ENCODE results near the gene ARHGAP30.

Gene ARHGAP30

DNA sequence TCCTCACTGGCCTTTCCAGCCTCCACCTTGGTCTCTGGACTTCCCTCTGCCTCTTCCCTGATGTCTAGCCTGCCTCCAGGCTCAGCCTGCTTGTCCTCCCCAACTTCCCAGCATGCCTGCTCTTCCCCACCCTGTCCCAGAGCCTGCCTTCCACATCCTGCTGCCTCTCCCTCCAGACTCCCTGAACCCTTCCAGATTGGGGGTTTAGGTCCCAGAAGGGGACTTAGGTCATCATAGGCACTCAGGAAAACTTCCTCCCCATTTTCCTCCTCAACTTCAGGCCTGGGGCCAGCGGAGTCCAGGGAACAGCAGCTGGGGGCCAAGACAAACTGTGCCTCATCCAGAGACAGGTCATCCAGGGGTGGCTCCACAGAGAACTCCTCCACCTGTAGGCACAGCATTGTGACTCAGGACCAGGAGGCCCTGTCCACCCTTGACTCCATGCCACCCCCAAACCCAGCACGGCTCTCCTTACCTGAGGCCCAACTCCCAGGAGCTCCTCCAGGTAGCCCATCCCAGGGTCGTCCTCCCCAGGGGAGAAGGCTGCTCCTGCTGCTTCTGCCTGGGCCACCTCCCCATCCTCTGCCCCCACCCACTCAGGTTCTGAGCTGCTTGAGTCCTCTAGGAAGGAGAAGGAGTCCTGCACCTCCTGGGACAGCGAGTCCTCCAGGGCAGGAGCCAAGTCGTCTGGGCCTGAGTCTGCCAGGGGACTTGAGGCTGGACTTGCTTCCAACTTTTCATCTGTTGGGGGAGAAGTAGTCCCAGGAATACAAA is 20.6 kb downstream of the ARHGAP30 start:
- no peak overlapping the region for H3K27ac ChIP-seq (ENCODE audit: low read depth, low read length, poor library complexity, severe bottlenecking)

DNA sequence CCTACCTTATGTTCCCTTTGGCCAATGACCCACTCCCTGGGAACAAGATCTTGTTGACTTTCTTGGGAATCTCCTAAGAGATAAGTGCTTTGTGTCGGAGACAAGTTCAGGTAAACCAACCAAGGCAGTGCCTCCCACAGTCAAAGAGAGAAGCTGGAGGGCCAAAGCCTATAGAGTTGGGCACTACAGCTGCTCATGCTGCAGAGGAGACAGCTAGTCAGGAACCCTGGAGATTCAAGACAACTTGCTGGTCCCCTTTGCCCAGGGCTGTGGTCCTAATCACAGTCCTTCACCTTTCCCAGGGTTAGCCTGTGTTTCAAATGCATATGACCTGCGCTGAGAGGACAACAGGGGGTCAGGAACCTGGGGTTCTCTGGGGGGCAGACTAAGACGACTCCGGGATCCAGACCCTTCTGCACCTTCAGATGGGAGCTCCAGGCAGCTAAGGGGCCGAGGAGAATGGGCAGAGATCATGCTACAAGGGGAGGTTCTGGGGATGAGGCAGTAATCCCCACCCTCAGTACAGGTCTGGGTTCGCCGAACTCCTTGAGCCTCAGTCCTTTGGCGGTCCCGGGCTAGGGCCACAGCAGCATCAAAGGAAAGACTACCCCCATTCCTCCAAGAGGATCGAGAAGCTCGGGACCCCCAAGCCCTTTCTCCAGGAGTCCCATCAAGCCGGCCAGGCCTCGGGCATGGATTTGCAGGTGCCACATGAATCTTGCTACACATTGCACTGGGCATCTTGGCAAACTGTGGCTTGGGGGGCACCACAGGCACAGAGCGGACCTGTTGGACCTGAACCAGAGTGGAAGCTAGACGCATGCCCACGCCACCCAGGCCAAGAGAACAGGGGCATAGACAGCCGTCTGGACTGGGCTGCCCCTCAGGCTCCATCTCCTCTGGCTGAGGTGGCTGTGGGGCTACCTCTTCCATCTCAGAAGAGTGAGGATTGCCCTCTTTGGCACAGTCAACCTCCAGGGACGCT is 22.0 kb downstream of the ARHGAP30 start:
- H3K9me3 ChIP-seq (ENCODE audit: low read length): no peaks in the 10 kb centered on the region
- H3K27ac ChIP-seq (ENCODE audit: low read depth, low read length, poor library complexity, severe bottlenecking): peak overlapping the region; percentile 96
- H3K4me3 ChIP-seq (ENCODE audit: low read depth, low read length, poor library complexity, severe bottlenecking): no peak overlapping the region
- no peak overlapping the region for H2AFZ ChIP-seq (ENCODE audit: low read length)
- H3K4me1 ChIP-seq (ENCODE audit: insufficient read depth, low read length, severe bottlenecking): peaks cover 33% of the 10 kb centered on the region
- H3F3A ChIP-seq (ENCODE audit: insufficient read depth, low read length): peaks cover 4% of the 10 kb centered on the region; the same call in 1 of the 2 replicates
- peaks cover 7% of the 10 kb centered on the region for H3K79me2 ChIP-seq (ENCODE audit: insufficient read depth, low read length)
- no peaks in the 10 kb centered on the region for H4K20me1 ChIP-seq (ENCODE audit: insufficient read depth, low read length)
- peak overlapping the region; percentile 94; the same call in 1 of the 2 replicates for H3K9ac ChIP-seq (ENCODE audit: low read length)
- H3K9me2 ChIP-seq (ENCODE audit: low read depth, low read length): no peaks in the 10 kb centered on the region
- H3K27me3 ChIP-seq (ENCODE audit: insufficient read depth, low read length): no peaks in the 10 kb centered on the region
- peaks cover 70% of the 10 kb centered on the region for H3K36me3 ChIP-seq (ENCODE audit: insufficient read depth, low read length)
- TF ChIP-seq EZH2 (IDR thresholded peaks at IDR 0.05; ENCODE audit: borderline replicate concordance, low read length): no peak
- TF ChIP-seq, protein P1, sequence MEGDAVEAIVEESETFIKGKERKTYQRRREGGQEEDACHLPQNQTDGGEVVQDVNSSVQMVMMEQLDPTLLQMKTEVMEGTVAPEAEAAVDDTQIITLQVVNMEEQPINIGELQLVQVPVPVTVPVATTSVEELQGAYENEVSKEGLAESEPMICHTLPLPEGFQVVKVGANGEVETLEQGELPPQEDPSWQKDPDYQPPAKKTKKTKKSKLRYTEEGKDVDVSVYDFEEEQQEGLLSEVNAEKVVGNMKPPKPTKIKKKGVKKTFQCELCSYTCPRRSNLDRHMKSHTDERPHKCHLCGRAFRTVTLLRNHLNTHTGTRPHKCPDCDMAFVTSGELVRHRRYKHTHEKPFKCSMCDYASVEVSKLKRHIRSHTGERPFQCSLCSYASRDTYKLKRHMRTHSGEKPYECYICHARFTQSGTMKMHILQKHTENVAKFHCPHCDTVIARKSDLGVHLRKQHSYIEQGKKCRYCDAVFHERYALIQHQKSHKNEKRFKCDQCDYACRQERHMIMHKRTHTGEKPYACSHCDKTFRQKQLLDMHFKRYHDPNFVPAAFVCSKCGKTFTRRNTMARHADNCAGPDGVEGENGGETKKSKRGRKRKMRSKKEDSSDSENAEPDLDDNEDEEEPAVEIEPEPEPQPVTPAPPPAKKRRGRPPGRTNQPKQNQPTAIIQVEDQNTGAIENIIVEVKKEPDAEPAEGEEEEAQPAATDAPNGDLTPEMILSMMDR (IDR thresholded peaks at IDR 0.05; ENCODE audit: low read length): no peak
- H3K4me2 ChIP-seq (ENCODE audit: low read length): peak overlapping the region; percentile 94; the same call in 1 of the 2 replicates

More for the DNA sequence above, 20.6 kb downstream of the ARHGAP30 start:
- Histone ChIP-seq H3K9ac (ENCODE audit: low read length) (no peak overlapping the region), H3K9me2 (ENCODE audit: low read depth, low read length) (no peaks in the 10 kb centered on the region), H2AFZ (ENCODE audit: low read length) (no peak overlapping the region), H3K4me1 (ENCODE audit: insufficient read depth, low read length, severe bottlenecking) (peaks cover 22% of the 10 kb centered on the region), H3F3A (ENCODE audit: insufficient read depth, low read length) (peaks cover 4% of the 10 kb centered on the region; the same call in 1 of the 2 replicates), H3K9me3 (ENCODE audit: low read length) (no peaks in the 10 kb centered on the region), H3K4me2 (ENCODE audit: low read length) (no peak overlapping the region), H3K4me3 (ENCODE audit: low read depth, low read length, poor library complexity, severe bottlenecking) (no peak overlapping the region), H3K36me3 (ENCODE audit: insufficient read depth, low read length) (peaks cover 78% of the 10 kb centered on the region), H3K79me2 (ENCODE audit: insufficient read depth, low read length) (peaks cover 6% of the 10 kb centered on the region), H3K27me3 (ENCODE audit: insufficient read depth, low read length) (no peaks in the 10 kb centered on the region), H4K20me1 (ENCODE audit: insufficient read depth, low read length) (no peaks in the 10 kb centered on the region)
- TF ChIP-seq, protein P1 (IDR thresholded peaks at IDR 0.05; ENCODE audit: low read length): no peak

DNA sequence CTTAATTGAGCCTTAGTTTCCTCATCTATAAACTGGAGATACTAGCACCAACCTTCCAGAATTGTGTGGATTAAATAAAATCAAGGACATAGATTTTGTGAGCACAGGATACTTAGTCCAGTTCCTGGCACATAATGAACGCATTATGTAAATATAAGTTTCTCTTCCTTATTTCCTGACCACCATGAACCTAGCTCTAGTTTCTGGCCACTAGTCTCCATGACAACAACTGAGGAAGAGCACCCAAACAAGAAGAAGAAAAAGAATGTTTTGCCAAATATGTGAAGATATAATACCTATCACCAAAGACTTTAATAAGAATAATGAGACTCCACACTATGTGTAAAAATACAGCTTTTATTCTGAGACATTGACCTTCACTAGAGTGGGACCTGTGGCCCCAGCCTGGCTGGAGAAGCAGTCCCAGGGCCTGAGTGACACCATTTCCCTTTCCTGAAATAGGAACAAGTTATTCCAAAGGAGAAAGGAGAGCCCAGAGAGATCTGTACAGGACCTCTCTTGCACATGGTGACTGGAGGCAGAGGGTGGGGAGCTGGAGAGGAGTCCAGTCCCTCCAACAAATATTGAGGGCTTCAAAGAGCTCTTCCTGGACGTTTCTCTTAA is 23.0 kb downstream of the ARHGAP30 start:
- Histone ChIP-seq H3K9ac (ENCODE audit: low read length) (peak overlapping the region; percentile 94), H3F3A (ENCODE audit: insufficient read depth, low read length) (peaks cover 4% of the 10 kb centered on the region; the same call in 1 of the 2 replicates), H3K4me2 (ENCODE audit: low read length) (peak overlapping the region; percentile 94), H2AFZ (ENCODE audit: low read length) (no peak overlapping the region), H3K9me2 (ENCODE audit: low read depth, low read length) (no peaks in the 10 kb centered on the region), H4K20me1 (ENCODE audit: insufficient read depth, low read length) (no peaks in the 10 kb centered on the region), H3K27ac (ENCODE audit: low read depth, low read length, poor library complexity, severe bottlenecking) (peak overlapping the region; percentile 96), H3K79me2 (ENCODE audit: insufficient read depth, low read length) (peaks cover 7% of the 10 kb centered on the region), H3K9me3 (ENCODE audit: low read length) (no peaks in the 10 kb centered on the region), H3K36me3 (ENCODE audit: insufficient read depth, low read length) (peaks cover 71% of the 10 kb centered on the region), H3K27me3 (ENCODE audit: insufficient read depth, low read length) (no peaks in the 10 kb centered on the region), H3K4me1 (ENCODE audit: insufficient read depth, low read length, severe bottlenecking) (peaks cover 35% of the 10 kb centered on the region), H3K4me3 (ENCODE audit: low read depth, low read length, poor library complexity, severe bottlenecking) (peak overlapping the region; percentile 82)
- TF ChIP-seq, protein P1 (IDR thresholded peaks at IDR 0.05; ENCODE audit: low read length): no peak
- no peak for TF ChIP-seq EZH2 (IDR thresholded peaks at IDR 0.05; ENCODE audit: borderline replicate concordance, low read length)

Data from OCI-LY1 (cell line).